Liver (tissue), 3 donors: ENCODE measurements around the gene RABL6.

Source experiments
- RAD21 ChIP-seq, 2 donors: IDR thresholded peaks; 2 replicates each; pipeline ENCODE4 v1.6.1; 2016; ENCODE audit warnings: antibody characterized with exemption in 2 of 2, mild to moderate bottlenecking in 2 of 2
- SP1 ChIP-seq: IDR thresholded peaks from 2 replicates; pipeline ENCODE4 v1.6.1; 2018; ENCODE audit warnings: antibody characterized with exemption, mild to moderate bottlenecking
- TF ChIP-seq, protein P1 (sequence below): fragments of 150-350 bp; IDR thresholded peaks from 2 replicates; pipeline ENCODE4 v1.5.1; 2017; ENCODE audit warnings: improper control_type of control experiment, low read depth, low read length; ENCODE audit not compliant: missing input control
- TF ChIP-seq, protein P2 (sequence below): IDR thresholded peaks from 2 replicates; pipeline ENCODE4 v1.6.1; 2016; ENCODE audit warnings: antibody characterized with exemption
- donor health status: healthy.
- donor health status: healthy.

GRCh38 chr9:136826188-136826541, 18.4 kb downstream of the RABL6 start:
- TF ChIP-seq, protein P1, sequence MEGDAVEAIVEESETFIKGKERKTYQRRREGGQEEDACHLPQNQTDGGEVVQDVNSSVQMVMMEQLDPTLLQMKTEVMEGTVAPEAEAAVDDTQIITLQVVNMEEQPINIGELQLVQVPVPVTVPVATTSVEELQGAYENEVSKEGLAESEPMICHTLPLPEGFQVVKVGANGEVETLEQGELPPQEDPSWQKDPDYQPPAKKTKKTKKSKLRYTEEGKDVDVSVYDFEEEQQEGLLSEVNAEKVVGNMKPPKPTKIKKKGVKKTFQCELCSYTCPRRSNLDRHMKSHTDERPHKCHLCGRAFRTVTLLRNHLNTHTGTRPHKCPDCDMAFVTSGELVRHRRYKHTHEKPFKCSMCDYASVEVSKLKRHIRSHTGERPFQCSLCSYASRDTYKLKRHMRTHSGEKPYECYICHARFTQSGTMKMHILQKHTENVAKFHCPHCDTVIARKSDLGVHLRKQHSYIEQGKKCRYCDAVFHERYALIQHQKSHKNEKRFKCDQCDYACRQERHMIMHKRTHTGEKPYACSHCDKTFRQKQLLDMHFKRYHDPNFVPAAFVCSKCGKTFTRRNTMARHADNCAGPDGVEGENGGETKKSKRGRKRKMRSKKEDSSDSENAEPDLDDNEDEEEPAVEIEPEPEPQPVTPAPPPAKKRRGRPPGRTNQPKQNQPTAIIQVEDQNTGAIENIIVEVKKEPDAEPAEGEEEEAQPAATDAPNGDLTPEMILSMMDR = no peak
- no peak for TF ChIP-seq SP1
- TF ChIP-seq, protein P2, sequence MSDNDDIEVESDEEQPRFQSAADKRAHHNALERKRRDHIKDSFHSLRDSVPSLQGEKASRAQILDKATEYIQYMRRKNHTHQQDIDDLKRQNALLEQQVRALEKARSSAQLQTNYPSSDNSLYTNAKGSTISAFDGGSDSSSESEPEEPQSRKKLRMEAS = no peak
- no peak for TF ChIP-seq RAD21 (IDR thresholded peaks at IDR 0.05)
